ENCODE measurements around the gene PARVA.

GRCh38 chr11:12415342-12415966, 38.1 kb downstream of the PARVA start:
- TF ChIP-seq CTCF (IDR thresholded peaks at IDR 0.05 in 2 of 3, conservative IDR thresholded peaks at IDR 0.05 in 1 of 3; ENCODE audit: insufficient read depth in 2 of 3, low read depth in 1 of 3, low read length in 3 of 3) (no peak), ZNF609 (CRISPR knock-in tag; IDR thresholded peaks at IDR 0.05; ENCODE audit: borderline replicate concordance) (no peak), MAFK (IDR thresholded peaks at IDR 0.05; ENCODE audit: low read length) (no peak), ARNT (IDR thresholded peaks at IDR 0.05) (no peak), NELFE (IDR thresholded peaks at IDR 0.05; ENCODE audit: insufficient read depth, insufficient read length) (no peak), CREM (IDR thresholded peaks at IDR 0.05; ENCODE audit: low read depth) (no peak), JUNB (CRISPR knock-in tag; conservative IDR thresholded peaks at IDR 0.05) (no peak), FOXM1 (IDR thresholded peaks at IDR 0.05; ENCODE audit: low read depth) (no peak), FOXM1 (CRISPR knock-in tag; IDR thresholded peaks at IDR 0.05; ENCODE audit: low read depth) (no peak), NBN (IDR thresholded peaks at IDR 0.05; ENCODE audit: low read depth) (no peak), RAD21 (CRISPR knock-in tag; conservative IDR thresholded peaks at IDR 0.05 in 1 of 2, IDR thresholded peaks at IDR 0.05 in 1 of 2) (no peak), NCOA6 (IDR thresholded peaks at IDR 0.05) (no peak)
- TF ChIP-seq, protein P1, sequence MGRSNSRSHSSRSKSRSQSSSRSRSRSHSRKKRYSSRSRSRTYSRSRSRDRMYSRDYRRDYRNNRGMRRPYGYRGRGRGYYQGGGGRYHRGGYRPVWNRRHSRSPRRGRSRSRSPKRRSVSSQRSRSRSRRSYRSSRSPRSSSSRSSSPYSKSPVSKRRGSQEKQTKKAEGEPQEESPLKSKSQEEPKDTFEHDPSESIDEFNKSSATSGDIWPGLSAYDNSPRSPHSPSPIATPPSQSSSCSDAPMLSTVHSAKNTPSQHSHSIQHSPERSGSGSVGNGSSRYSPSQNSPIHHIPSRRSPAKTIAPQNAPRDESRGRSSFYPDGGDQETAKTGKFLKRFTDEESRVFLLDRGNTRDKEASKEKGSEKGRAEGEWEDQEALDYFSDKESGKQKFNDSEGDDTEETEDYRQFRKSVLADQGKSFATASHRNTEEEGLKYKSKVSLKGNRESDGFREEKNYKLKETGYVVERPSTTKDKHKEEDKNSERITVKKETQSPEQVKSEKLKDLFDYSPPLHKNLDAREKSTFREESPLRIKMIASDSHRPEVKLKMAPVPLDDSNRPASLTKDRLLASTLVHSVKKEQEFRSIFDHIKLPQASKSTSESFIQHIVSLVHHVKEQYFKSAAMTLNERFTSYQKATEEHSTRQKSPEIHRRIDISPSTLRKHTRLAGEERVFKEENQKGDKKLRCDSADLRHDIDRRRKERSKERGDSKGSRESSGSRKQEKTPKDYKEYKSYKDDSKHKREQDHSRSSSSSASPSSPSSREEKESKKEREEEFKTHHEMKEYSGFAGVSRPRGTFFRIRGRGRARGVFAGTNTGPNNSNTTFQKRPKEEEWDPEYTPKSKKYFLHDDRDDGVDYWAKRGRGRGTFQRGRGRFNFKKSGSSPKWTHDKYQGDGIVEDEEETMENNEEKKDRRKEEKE (IDR thresholded peaks at IDR 0.05; ENCODE audit: borderline replicate concordance in 1 of 2, control insufficient read depth in 1 of 2, low read depth in 2 of 2, low read length in 1 of 2): no peak

All from K562 (cell line).